ENCODE measurements around the gene CBX5. TPM values are rescaled to one million over a fixed set of nuclear protein-coding genes. Genes with fewer than 3 reads are reported as not detected.

CBX5 gene
- total RNA-seq, 1 experiment from 2014 or later, result 130 TPM

DNA sequence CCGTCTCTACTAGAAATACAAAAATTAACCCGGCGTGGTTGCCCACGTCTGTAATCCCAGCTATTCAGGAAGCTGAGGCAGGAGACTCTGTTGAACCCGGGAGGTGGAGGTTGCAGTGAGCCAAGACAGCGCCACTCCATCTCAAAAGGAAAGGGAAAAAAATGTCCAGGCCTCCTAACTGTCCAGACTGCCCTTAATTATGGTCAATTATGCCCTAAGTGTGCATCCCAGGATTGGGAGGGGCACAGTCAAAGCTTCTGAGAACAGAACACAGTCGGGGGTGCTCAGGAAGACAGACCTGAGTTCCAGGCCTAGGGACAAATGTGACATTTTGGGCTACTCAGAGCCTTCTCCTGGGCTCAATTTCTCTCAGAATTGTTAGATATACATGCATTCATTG, 59.4 kb downstream of the CBX5 start:
- H3K36me3 ChIP-seq (ENCODE audit: control insufficient read depth, insufficient read depth, low read length), result no peaks in the 10 kb centered on the region
- TF ChIP-seq, protein P1, sequence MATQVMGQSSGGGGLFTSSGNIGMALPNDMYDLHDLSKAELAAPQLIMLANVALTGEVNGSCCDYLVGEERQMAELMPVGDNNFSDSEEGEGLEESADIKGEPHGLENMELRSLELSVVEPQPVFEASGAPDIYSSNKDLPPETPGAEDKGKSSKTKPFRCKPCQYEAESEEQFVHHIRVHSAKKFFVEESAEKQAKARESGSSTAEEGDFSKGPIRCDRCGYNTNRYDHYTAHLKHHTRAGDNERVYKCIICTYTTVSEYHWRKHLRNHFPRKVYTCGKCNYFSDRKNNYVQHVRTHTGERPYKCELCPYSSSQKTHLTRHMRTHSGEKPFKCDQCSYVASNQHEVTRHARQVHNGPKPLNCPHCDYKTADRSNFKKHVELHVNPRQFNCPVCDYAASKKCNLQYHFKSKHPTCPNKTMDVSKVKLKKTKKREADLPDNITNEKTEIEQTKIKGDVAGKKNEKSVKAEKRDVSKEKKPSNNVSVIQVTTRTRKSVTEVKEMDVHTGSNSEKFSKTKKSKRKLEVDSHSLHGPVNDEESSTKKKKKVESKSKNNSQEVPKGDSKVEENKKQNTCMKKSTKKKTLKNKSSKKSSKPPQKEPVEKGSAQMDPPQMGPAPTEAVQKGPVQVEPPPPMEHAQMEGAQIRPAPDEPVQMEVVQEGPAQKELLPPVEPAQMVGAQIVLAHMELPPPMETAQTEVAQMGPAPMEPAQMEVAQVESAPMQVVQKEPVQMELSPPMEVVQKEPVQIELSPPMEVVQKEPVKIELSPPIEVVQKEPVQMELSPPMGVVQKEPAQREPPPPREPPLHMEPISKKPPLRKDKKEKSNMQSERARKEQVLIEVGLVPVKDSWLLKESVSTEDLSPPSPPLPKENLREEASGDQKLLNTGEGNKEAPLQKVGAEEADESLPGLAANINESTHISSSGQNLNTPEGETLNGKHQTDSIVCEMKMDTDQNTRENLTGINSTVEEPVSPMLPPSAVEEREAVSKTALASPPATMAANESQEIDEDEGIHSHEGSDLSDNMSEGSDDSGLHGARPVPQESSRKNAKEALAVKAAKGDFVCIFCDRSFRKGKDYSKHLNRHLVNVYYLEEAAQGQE (IDR thresholded peaks at IDR 0.05; ENCODE audit: insufficient read depth in 1 of 2, low read depth in 2 of 2, low read length in 1 of 2), result no peak
- TF ChIP-seq TCF7L2 (IDR thresholded peaks at IDR 0.05; ENCODE audit: low read depth, low read length), result no peak
- TF ChIP-seq SIN3A (IDR thresholded peaks at IDR 0.05; ENCODE audit: borderline replicate concordance, insufficient read depth, low read depth, low read length), result no peak
- no peak for TF ChIP-seq POLR2AphosphoS5 (IDR thresholded peaks at IDR 0.05; ENCODE audit: low read depth, low read length)
- TF ChIP-seq, protein P2, sequence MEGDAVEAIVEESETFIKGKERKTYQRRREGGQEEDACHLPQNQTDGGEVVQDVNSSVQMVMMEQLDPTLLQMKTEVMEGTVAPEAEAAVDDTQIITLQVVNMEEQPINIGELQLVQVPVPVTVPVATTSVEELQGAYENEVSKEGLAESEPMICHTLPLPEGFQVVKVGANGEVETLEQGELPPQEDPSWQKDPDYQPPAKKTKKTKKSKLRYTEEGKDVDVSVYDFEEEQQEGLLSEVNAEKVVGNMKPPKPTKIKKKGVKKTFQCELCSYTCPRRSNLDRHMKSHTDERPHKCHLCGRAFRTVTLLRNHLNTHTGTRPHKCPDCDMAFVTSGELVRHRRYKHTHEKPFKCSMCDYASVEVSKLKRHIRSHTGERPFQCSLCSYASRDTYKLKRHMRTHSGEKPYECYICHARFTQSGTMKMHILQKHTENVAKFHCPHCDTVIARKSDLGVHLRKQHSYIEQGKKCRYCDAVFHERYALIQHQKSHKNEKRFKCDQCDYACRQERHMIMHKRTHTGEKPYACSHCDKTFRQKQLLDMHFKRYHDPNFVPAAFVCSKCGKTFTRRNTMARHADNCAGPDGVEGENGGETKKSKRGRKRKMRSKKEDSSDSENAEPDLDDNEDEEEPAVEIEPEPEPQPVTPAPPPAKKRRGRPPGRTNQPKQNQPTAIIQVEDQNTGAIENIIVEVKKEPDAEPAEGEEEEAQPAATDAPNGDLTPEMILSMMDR (IDR thresholded peaks at IDR 0.05), result no peak
- peaks cover 11% of the 10 kb centered on the region for H3K4me1 ChIP-seq (ENCODE audit: control insufficient read depth, insufficient read depth, low read length)
- ATAC-seq (no peak), DNase-seq (ENCODE audit: low read depth, low spot score) (no peak)
- CTCF ChIA-PET, result interaction anchor here (0.8 to 1.3 kb wide), 2 partner anchors 139 to 159 kb away, joined by 3 to 8 read pairs; no protein-coding TSS in a partner anchor
- no TSS peak for BruUV-seq (replicated peaks)
- intact Hi-C loops (cut with micrococcal nuclease; ENCODE audit: unreplicated experiment), result loop anchor here (2.0 kb wide), 1 partner anchor 140 kb away; no protein-coding TSS in a partner anchor
- peak overlapping the region; percentile 67 for H3K27ac ChIP-seq (ENCODE audit: low read length)
- no peak overlapping the region for H3K4me3 ChIP-seq (ENCODE audit: low read depth in 2 of 2, low read length in 2 of 2)
- no peaks in the 10 kb centered on the region for H3K27me3 ChIP-seq (ENCODE audit: control insufficient read depth, insufficient read depth, low read length)
- in situ Hi-C loops (cut with HindIII; ENCODE audit: low pct_unique_long_range_greater_than_20kb, low sequenced_read_pairs), result no loop called here
- no peaks in the 10 kb centered on the region for H3K9me3 ChIP-seq (ENCODE audit: control insufficient read depth, insufficient read depth, low read depth, low read length)
- POLR2A ChIA-PET, result no interaction called here

- no peak for TF ChIP-seq TCF7L2 (IDR thresholded peaks at IDR 0.05; ENCODE audit: low read depth, low read length)
- TF ChIP-seq, protein P2 (IDR thresholded peaks at IDR 0.05), result peak; percentile 92
- TF ChIP-seq, protein P1 (IDR thresholded peaks at IDR 0.05; ENCODE audit: insufficient read depth in 1 of 2, low read depth in 2 of 2, low read length in 1 of 2), result no peak
Observed at GRCh38 chr12:54220092-54220557, 59.8 kb downstream of the CBX5 start.

More at GRCh38 chr12:54220092-54220557, 59.8 kb downstream of the CBX5 start:
- CTCF ChIA-PET, result interaction anchor here (0.7 to 1.7 kb wide), 12 partner anchors 9 to 421 kb away, joined by 3 to 19 read pairs (median 6); partner anchors contain the start of gene COPZ1
- Histone ChIP-seq H3K4me1 (ENCODE audit: control insufficient read depth, insufficient read depth, low read length) (peaks cover 12% of the 10 kb centered on the region), H3K4me3 (ENCODE audit: low read depth in 2 of 2, low read length in 2 of 2) (peak overlapping the region; percentile 33 to 47), H3K36me3 (ENCODE audit: control insufficient read depth, insufficient read depth, low read length) (no peaks in the 10 kb centered on the region), H3K27me3 (ENCODE audit: control insufficient read depth, insufficient read depth, low read length) (no peaks in the 10 kb centered on the region), H3K27ac (ENCODE audit: low read length) (peak overlapping the region; percentile 67), H3K9me3 (ENCODE audit: control insufficient read depth, insufficient read depth, low read depth, low read length) (no peaks in the 10 kb centered on the region)
- intact Hi-C loops (cut with micrococcal nuclease; ENCODE audit: unreplicated experiment) (loop anchor here (2.0 kb wide), 1 partner anchor 141 kb away; no protein-coding TSS in a partner anchor), in situ Hi-C loops (cut with HindIII; ENCODE audit: low pct_unique_long_range_greater_than_20kb, low sequenced_read_pairs) (no loop called here)
- BruUV-seq (replicated peaks), result no TSS peak
- DNase-seq (ENCODE audit: low read depth, low spot score) (peak; percentile 75), ATAC-seq (peak; percentile 58)
- POLR2A ChIA-PET, result interaction anchor here (0.6 kb wide), 1 partner anchor 60 kb away, joined by 8 read pairs; the partner anchor contains the start of gene CBX5
